Lower leg skin (tissue), 3 donors: ENCODE data around the gene SPATA21.

Experiments
- CTCF ChIP-seq, 3 donors: fragments of 450-650 bp; IDR thresholded peaks; one replicate each; pipeline ENCODE4 v1.5.1; 2016; ENCODE audit warnings: antibody characterized with exemption in 3 of 3, mild to moderate bottlenecking in 3 of 3, moderate library complexity in 2 of 3
- POLR2A ChIP-seq, 2 donors: fragments of 450-650 bp; IDR thresholded peaks; one replicate each; pipeline ENCODE4 v1.6.1; 2016 to 2017; ENCODE audit warnings: antibody characterized with exemption in 2 of 2, mild to moderate bottlenecking in 1 of 2, moderate library complexity in 1 of 2

GRCh38 chr1:16449666-16450065 lies 12.4 kb upstream of the SPATA21 start:
- TF ChIP-seq CTCF (IDR thresholded peaks at IDR 0.05) (no peak), POLR2A (IDR thresholded peaks at IDR 0.05) (no peak)
